Activated CD8-positive, alpha-beta memory T cell treated with anti-CD3 and anti-CD28 coated beads for 48 hours (primary cell): ENCODE data around the gene CTSW.

Experiments
- DNase-seq, 3 experiments: peaks; one replicate each; pipeline ENCODE4 v3.0.0-alpha.2; 2020; ENCODE audit warnings: low read depth in 2 of 3, low spot score in 2 of 3

CTSW gene

GRCh38 chr11:65925397-65925796 lies 45.8 kb downstream of the CTSW start:
- no peak for DNase-seq

- peak; percentile 35 to 41 (median 38) for DNase-seq
Measured at GRCh38 chr11:65927904-65928397, 48.3 kb downstream of the CTSW start.

- no peak for DNase-seq
Measured at GRCh38 chr11:65928667-65929066, 49.0 kb downstream of the CTSW start.

- no peak for DNase-seq
Measured at GRCh38 chr11:65931773-65932557, 52.3 kb downstream of the CTSW start.

GRCh38 chr11:65932558-65932919 lies 52.9 kb downstream of the CTSW start:
- no peak for DNase-seq
